A673 (cell line): Measurements from ENCODE around the gene CHCHD6.

Experiments used
- CTCF ChIP-seq: fragments of 300-800, 200-600 bp; sonication (generic); conservative IDR thresholded peaks from 2 replicates; pipeline ENCODE4 v1.5.1; 2017; ENCODE audit warnings: low read depth, mild to moderate bottlenecking, antibody characterized with exemption, low read length, moderate library complexity, mixed read lengths
- EZH2 ChIP-seq: fragments of 200-600 bp; sonication (generic); IDR thresholded peaks from 2 replicates; pipeline ENCODE4 v1.6.1; 2017; ENCODE audit warnings: borderline replicate concordance, low read depth, mild to moderate bottlenecking, mixed read lengths, antibody characterized with exemption, low read length; ENCODE audit not compliant: poor library complexity, severe bottlenecking

- TF ChIP-seq CTCF (no peak), EZH2 (no peak)
Observed at GRCh38 chr3:126663257-126663656, 40.8 kb upstream of the CHCHD6 start.
